DMS53 treated with DMSO at 0.1 percent for 48 hours (cell line): ENCODE measurements around the gene RXRB.
A peak's percentile ranks its signal among the peaks of the same experiment; 100 is the strongest.
"Not testable (repeated sequence)": the region's sequence is repeated elsewhere in the genome, so short reads cannot be mapped to it uniquely, and the experiment has no call there.

ENCODE experiments used
- DNase-seq: peaks from one replicate; lab custom pipeline; 2025; ENCODE audit not compliant: unreplicated experiment; lab: John Stamatoyannopoulos, UW

The RXRB gene

DNA sequence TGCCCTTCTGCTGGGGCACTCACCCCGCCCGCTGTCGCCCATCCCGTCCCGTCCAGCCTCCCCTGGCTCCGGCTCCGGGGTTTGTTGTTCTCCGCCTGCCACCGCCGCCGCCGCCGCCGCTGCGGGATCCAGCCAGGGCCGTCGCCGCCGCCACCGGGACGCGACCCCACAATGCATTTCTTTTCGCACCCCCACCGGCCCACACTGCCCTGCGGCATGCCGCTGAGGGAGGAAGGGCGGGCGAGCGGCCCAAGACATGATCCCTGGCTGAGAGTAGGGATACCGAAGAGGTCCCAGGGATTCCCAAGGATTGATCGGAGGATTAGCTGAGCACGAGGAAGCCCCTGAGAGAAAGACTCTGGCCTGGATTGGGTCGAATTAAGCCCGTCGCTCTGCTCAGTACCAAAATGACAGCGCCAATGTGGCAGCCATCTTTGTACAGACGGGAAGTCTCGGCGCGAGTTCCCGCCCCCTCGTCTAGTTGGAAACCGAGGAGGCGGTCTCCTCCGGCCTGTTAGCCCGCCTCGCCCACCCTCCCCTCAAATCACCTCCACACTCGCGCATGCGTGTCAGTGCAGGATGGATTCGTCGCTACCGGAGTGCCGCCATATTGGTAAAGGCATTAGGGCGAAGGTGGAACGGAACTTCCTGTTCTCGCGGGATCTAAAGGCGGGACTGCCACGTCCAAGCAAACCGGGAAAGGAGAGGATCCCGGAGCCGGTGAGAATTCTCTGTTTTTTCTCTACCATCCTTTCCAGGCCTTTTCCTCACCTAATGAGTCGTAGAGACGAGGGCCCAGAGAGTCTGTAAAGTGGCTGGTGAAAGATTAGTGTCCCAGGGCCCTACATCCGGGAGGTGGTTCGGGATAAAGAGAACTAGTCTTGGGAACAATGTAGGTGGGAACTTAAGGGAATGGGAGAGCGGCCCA, at the start of gene RXRB, which contains the start of gene SLC39A7:
Gene RXRB (minus strand): TSS at position 447 of the 928 bp plus-strand sequence. CDS start 189 bp downstream, at position 258.
Gene SLC39A7 (plus strand): TSS at position 649 of the 928 bp plus-strand sequence. CDS start 379 bp downstream, outside the sequence.
- peak; percentile 95 for DNase-seq

DNA sequence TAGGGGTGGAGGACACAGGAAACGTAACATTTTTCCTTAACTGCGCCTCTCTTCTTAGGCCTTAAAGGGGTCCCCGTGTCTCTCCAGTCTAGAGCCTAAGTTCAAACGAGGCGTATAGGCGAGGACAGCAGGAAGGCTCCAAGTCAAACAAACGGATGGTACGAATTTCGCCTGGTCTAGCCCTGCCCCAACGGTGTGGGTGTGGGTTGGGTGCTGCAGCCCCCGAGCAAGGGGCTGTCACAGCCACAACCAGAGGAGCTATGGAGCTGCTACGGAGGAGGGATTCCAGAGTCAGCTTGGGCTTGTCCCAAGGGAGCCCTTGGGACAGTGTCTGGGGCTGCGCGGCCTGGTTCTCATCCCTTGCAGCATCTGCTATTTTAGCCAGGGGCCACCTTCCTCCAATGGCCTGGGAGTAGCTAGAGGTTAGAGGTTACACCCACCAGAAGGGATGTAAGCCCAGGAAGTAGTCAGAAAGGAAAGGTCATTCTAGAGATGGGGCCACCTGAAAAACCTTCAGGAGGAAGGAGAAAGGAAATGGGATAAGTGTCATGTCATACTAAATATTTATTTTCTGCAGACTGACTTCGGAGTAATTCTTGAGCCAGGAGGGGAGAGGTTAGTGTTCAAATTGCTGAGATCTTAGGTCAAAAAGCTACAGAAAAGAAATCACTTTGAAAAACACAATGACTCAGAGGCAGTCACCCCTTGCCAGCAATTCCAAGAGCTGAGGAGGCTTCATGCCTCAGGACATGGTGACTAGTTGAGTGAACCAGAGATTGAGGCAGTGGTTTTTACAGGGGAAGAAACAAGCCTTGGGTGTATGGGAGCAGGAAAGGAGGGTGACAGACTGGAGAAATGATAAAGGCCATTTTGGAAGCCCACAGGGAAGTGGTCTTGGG, 49.5 kb upstream of the RXRB start:
- no peak for DNase-seq

- DNase-seq: peak; percentile 99
Observed at GRCh38 chr6:33248932-33249731, 48.7 kb upstream of the RXRB start.

- DNase-seq: peak; percentile 61
Observed at GRCh38 chr6:33248643-33248931, 48.1 kb upstream of the RXRB start.

DNA sequence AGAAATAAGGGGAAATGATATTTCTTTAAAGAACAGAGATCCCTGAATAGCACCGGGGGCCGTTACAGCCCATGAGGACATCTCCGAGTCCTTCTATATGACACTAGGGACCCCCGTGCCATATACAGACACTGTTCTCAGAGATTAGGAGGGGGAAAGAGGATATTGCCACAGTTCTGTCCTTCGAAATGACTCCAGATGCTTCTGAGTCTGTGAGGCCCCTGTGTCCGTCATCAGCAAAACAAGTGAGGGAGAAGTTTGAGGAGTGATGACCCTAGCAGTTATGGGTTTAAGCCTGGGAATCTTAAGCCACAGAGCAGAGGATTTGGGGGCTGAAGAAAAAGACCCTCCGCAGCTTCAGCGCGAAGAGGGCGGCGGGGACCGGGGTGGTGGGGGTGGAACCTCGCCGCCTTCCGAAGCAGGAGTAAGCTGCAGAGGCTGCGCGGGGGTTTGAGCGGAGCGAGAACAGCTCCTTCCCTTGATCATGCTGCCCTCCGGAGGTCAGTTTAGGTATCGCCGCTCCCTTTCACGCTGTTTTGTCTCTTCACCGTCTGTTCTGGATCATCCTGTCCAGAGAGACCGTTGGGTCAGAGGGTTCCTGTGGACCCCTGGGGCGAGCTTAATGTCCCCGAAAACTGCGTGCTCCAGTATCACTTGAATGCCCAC, 47.6 kb upstream of the RXRB start:
- peak; percentile 74 for DNase-seq

- DNase-seq: no peak
Observed at GRCh38 chr6:33243476-33243875, 43.0 kb upstream of the RXRB start.

GRCh38 chr6:33241968-33242367, 41.5 kb upstream of the RXRB start:
- no peak for DNase-seq

GRCh38 chr6:33237741-33238140, 37.3 kb upstream of the RXRB start:
- DNase-seq: no peak

DNA sequence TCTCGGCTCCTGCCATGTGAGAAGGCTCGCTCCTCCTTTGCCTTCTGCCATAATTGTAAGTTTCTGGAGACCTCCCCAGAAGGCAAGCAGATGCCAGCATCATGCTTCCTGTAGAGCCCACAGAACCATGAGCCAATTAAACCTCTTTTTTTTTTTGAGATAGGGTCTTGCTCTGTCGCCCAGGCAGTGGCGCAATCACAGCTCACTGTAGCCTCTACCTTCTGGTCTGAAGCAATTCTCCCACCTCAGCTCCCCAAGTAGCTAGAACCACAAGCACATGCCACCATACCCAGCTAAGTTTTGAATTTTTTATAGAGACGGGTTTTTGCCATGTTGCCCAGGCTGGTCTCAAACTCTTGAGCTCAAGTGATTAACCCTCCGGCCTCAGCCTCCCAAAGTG, 36.4 kb upstream of the RXRB start:
- no peak for DNase-seq

GRCh38 chr6:33236328-33236727, 35.9 kb upstream of the RXRB start:
- no peak for DNase-seq

DNA sequence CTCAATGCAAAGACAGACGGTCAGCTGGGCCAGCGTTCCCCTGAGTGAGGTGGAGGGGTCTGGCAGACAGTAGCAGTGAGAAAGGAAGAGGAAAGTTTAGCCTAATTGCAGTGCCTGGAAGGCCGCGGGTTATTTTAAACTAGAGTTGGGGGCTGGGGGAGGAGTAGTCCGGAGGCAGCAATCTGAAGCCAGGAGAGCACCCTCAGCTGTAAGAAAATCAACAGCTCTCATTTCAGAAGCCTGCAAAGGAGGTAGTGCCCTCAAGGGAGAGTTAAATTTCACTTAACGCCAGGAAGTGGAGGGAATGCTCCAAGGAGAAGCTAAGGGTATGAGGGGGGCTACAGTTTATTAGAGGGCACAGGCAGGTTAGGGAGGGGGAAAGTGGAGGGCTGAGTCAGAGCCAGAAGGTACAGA, 34.8 kb upstream of the RXRB start:
- no peak for DNase-seq

DNA sequence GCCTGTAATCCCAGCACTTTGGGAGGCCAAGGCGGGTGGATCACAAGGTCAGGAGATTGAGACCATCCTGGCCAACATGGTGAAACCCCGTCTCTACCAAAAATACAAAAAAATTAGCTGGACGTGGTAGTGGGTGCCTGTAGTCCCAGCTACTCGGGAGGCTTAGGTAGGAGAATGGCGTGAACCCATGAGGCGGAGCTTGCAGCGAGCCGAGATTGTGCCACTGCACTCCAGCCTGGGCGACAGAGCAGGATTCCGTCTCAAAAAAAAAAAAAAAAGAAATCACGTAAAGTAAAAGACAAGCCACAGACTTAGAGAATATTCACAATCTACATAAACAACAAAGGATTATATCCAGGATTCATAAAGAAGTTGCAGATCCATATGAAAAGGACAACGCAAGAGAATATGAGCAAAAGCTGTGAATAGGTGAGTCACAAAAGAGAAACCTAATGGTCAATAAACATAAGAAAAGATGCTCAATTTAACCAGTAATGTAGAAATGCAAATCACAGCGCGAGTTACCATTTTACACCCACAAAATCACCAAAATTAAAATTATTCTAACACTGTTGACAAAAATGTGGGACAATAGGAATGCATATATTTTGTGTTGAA, 26.1 kb upstream of the RXRB start:
- not testable (repeated sequence) for DNase-seq

- no peak for DNase-seq
Observed at GRCh38 chr6:33217681-33218080, 17.2 kb upstream of the RXRB start.

DNA sequence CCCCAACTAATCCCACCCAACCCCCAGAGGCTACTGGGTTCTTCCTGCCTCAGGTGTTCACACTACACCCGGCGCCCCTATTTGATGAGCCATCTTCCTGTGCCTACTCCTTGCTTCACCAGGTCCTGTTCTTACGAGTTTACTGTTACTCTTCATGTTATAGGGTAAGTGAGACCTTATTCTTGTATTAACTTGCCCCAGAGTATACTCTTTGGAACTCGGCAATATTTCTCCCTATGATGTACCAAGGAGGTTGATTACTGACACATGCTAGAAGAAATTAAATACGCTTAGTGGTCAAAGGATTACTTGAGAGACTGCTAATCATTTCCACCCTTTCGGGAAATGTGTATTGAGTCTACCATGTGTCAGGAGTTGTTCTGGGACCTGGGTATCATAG, 16.8 kb upstream of the RXRB start:
- no peak for DNase-seq

- DNase-seq: no peak
Observed at GRCh38 chr6:33216117-33216649, 15.7 kb upstream of the RXRB start.

GRCh38 chr6:33215271-33216116, 15.0 kb upstream of the RXRB start:
- DNase-seq: no peak

GRCh38 chr6:33213989-33214335, 13.5 kb upstream of the RXRB start:
- no peak for DNase-seq

DNA sequence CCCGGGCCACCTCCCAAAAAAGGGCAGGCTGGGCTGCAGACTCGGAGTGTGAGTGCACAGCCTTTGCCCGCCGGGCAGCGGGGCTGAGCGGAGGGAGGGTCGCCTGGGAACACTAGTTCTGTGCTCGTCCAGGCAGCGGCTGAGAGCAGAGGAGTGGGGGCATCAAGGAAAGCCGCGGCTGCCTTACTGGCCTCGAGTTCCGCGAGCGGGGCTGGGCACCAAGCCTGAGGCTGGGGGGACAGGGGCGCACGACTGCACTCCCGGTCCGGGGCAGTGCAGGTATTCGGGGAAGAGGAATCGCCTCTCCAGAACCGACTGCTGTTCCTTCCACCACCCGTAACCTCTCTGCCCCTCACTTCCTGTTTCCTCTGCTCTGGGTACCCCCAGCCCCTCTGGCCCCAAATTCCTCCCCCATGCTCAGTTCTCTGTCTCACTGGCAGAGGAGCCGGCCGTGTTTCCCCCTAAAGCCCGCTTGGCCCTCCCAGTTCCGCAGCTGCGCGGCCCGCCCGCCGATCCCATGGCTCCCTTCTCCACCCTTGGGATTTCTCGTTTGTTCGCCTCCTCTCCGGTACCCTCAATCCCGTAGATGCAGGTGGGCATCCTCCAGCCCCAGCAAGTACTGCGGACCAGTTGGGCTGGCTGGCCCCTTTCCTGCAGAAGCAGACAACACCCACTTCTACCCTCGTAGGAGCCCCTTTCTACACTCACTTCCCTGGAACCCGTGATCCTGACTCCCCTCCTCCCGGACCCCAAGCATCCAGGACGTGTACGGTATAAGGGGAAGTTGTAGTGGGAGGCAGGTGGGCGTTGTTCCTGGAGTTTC, 12.9 kb upstream of the RXRB start:
- DNase-seq: no peak
